Measurements from ENCODE around the gene RSPH9. TPM values are rescaled to one million over a fixed set of nuclear protein-coding genes. Genes with fewer than 3 reads are reported as not detected.

Gene RSPH9
- not detected for total RNA-seq

- Mint-ChIP-seq H3K27me3 (no peaks in the 10 kb centered on the region), H3K36me3 (peaks cover 12% of the 10 kb centered on the region), H3K9me3 (no peaks in the 10 kb centered on the region), H3K27ac (peak within 1 kb of the TSS; percentile 21), H3K4me3 (peak within 1 kb of the TSS; percentile 61), H3K4me1 (ENCODE audit: low read depth) (peaks cover 13% of the 10 kb centered on the region)
- intact Hi-C loops (cut with micrococcal nuclease), result loop anchor here (1.0 kb wide), 1 partner anchor 9 kb away; no protein-coding TSS in a partner anchor
- ChIA-PET POLR2A (interaction anchor here (1.3 to 1.5 kb wide), 2 partner anchors 16 to 20 kb away, joined by 3 to 4 read pairs; partner anchors contain the start of gene GTPBP2), CTCF (interaction anchor here (1.0 to 2.2 kb wide), 5 partner anchors 22 to 528 kb away, joined by 3 to 8 read pairs (median 4); partner anchors contain the start of gene VEGFA)
- peak; percentile 83 for DNase-seq
Observed at GRCh38 chr6:43644940-43645612, at the start of gene RSPH9. RSPH9 (plus strand) TSS chr6:43645036; CDS start chr6:43645099, 63 bp downstream.

- POLR2A ChIA-PET, result no interaction called here
- H3K36me3 Mint-ChIP-seq, result peaks cover 36% of the 10 kb centered on the region
Observed at GRCh38 chr6:43600595-43600994, 44.2 kb upstream of the RSPH9 start.

GRCh38 chr6:43604174-43604573 lies 40.7 kb upstream of the RSPH9 start:
- DNase-seq, result no peak
- Mint-ChIP-seq H3K4me1 (ENCODE audit: low read depth) (peaks cover 3% of the 10 kb centered on the region), H3K9me3 (no peaks in the 10 kb centered on the region), H3K4me3 (no peak overlapping the region), H3K27me3 (no peaks in the 10 kb centered on the region), H3K36me3 (peaks cover 40% of the 10 kb centered on the region), H3K27ac (no peak overlapping the region)
- CTCF ChIA-PET, result no interaction called here
- intact Hi-C loops (cut with micrococcal nuclease), result loop anchor here (10.0 kb wide), 1 partner anchor 471 kb away; no protein-coding TSS in a partner anchor
- POLR2A ChIA-PET, result no interaction called here

More at GRCh38 chr6:43600595-43600994, 44.2 kb upstream of the RSPH9 start:
- no peak overlapping the region for H3K4me3 Mint-ChIP-seq
- H3K9me3 Mint-ChIP-seq, result no peaks in the 10 kb centered on the region
- no peaks in the 10 kb centered on the region for H3K27me3 Mint-ChIP-seq
- no peak overlapping the region for H3K27ac Mint-ChIP-seq
- H3K4me1 Mint-ChIP-seq (ENCODE audit: low read depth), result no peaks in the 10 kb centered on the region
- CTCF ChIA-PET, result interaction anchor here (1.0 kb wide), 1 partner anchor 8 kb away, joined by 5 read pairs; no protein-coding TSS in a partner anchor
- intact Hi-C loops (cut with micrococcal nuclease), result loop anchor here (10.0 kb wide), 1 partner anchor 474 kb away; no protein-coding TSS in a partner anchor
- no peak for DNase-seq

GRCh38 chr6:43606019-43606418 lies 38.8 kb upstream of the RSPH9 start:
- POLR2A ChIA-PET, result no interaction called here
- CTCF ChIA-PET, result interaction anchor here (0.6 to 1.3 kb wide), 3 partner anchors 15 to 21 kb away, joined by 3 to 4 read pairs (median 4); no protein-coding TSS in a partner anchor
- no peak for DNase-seq
- H3K9me3 Mint-ChIP-seq, result no peaks in the 10 kb centered on the region
- H3K27ac Mint-ChIP-seq, result no peak overlapping the region
- H3K4me1 Mint-ChIP-seq (ENCODE audit: low read depth), result peaks cover 3% of the 10 kb centered on the region
- peaks cover 35% of the 10 kb centered on the region for H3K36me3 Mint-ChIP-seq
- H3K4me3 Mint-ChIP-seq, result no peak overlapping the region
- H3K27me3 Mint-ChIP-seq, result no peaks in the 10 kb centered on the region
- intact Hi-C loops (cut with micrococcal nuclease), result loop anchor here (10.0 kb wide), 1 partner anchor 469 kb away; no protein-coding TSS in a partner anchor

- ChIA-PET CTCF (interaction anchor here (0.7 to 2.4 kb wide), 20 partner anchors 8 to 475 kb away, joined by 3 to 23 read pairs (median 4); partner anchors contain the start of genes GTPBP2, MAD2L1BP, POLR1C and YIPF3), POLR2A (no interaction called here)
- H3K9me3 Mint-ChIP-seq, result no peaks in the 10 kb centered on the region
- intact Hi-C loops (cut with micrococcal nuclease), result loop anchor here (10.0 kb wide), 1 partner anchor 466 kb away; no protein-coding TSS in a partner anchor
- peak; percentile 69 for DNase-seq
- H3K4me1 Mint-ChIP-seq (ENCODE audit: low read depth), result peaks cover 3% of the 10 kb centered on the region
- peaks cover 37% of the 10 kb centered on the region for H3K36me3 Mint-ChIP-seq
- no peak overlapping the region for H3K27ac Mint-ChIP-seq
- H3K4me3 Mint-ChIP-seq, result no peak overlapping the region
- H3K27me3 Mint-ChIP-seq, result no peaks in the 10 kb centered on the region
Observed at GRCh38 chr6:43608310-43608763, 36.5 kb upstream of the RSPH9 start.

GRCh38 chr6:43608807-43609206 lies 36.0 kb upstream of the RSPH9 start:
- no peaks in the 10 kb centered on the region for H3K27me3 Mint-ChIP-seq
- CTCF ChIA-PET, result interaction anchor here (0.7 to 2.4 kb wide), 18 partner anchors 9 to 471 kb away, joined by 3 to 23 read pairs (median 4); partner anchors contain the start of genes GTPBP2, MAD2L1BP, POLR1C and YIPF3
- H3K27ac Mint-ChIP-seq, result no peak overlapping the region
- peaks cover 38% of the 10 kb centered on the region for H3K36me3 Mint-ChIP-seq
- no peak overlapping the region for H3K4me3 Mint-ChIP-seq
- DNase-seq, result no peak
- intact Hi-C loops (cut with micrococcal nuclease), result loop anchor here (10.0 kb wide), 1 partner anchor 466 kb away; no protein-coding TSS in a partner anchor
- peaks cover 3% of the 10 kb centered on the region for H3K4me1 Mint-ChIP-seq (ENCODE audit: low read depth)
- H3K9me3 Mint-ChIP-seq, result no peaks in the 10 kb centered on the region
- POLR2A ChIA-PET, result no interaction called here

GRCh38 chr6:43609402-43609801 lies 35.4 kb upstream of the RSPH9 start:
- no peaks in the 10 kb centered on the region for H3K9me3 Mint-ChIP-seq
- peaks cover 3% of the 10 kb centered on the region for H3K4me1 Mint-ChIP-seq (ENCODE audit: low read depth)
- intact Hi-C loops (cut with micrococcal nuclease), result loop anchor here (10.0 kb wide), 1 partner anchor 465 kb away; no protein-coding TSS in a partner anchor
- no peak for DNase-seq
- no peaks in the 10 kb centered on the region for H3K27me3 Mint-ChIP-seq
- H3K4me3 Mint-ChIP-seq, result no peak overlapping the region
- H3K27ac Mint-ChIP-seq, result no peak overlapping the region
- ChIA-PET CTCF (interaction anchor here (0.8 to 2.4 kb wide), 13 partner anchors 10 to 470 kb away, joined by 3 to 23 read pairs (median 4); partner anchors contain the start of genes GTPBP2, MAD2L1BP, POLR1C and YIPF3), POLR2A (interaction anchor here (2.6 kb wide), 1 partner anchor 10 kb away, joined by 6 read pairs; no protein-coding TSS in a partner anchor)
- peaks cover 38% of the 10 kb centered on the region for H3K36me3 Mint-ChIP-seq

GRCh38 chr6:43610431-43610830 lies 34.4 kb upstream of the RSPH9 start:
- intact Hi-C loops (cut with micrococcal nuclease), result no loop called here
- ChIA-PET CTCF (interaction anchor here (0.6 to 1.1 kb wide), 3 partner anchors 104 to 1038 kb away, joined by 3 read pairs; no protein-coding TSS in a partner anchor), POLR2A (interaction anchor here (2.6 kb wide), 1 partner anchor 9 kb away, joined by 6 read pairs; no protein-coding TSS in a partner anchor)
- Mint-ChIP-seq H3K27me3 (no peaks in the 10 kb centered on the region), H3K9me3 (no peaks in the 10 kb centered on the region), H3K27ac (no peak overlapping the region), H3K36me3 (peaks cover 37% of the 10 kb centered on the region), H3K4me3 (no peak overlapping the region), H3K4me1 (ENCODE audit: low read depth) (peaks cover 3% of the 10 kb centered on the region)
- DNase-seq, result no peak

GRCh38 chr6:43613721-43614395 lies 31.0 kb upstream of the RSPH9 start:
- no peak overlapping the region for H3K4me3 Mint-ChIP-seq
- peaks cover 26% of the 10 kb centered on the region for H3K36me3 Mint-ChIP-seq
- H3K4me1 Mint-ChIP-seq (ENCODE audit: low read depth), result no peaks in the 10 kb centered on the region
- intact Hi-C loops (cut with micrococcal nuclease), result no loop called here
- no peaks in the 10 kb centered on the region for H3K9me3 Mint-ChIP-seq
- H3K27me3 Mint-ChIP-seq, result no peaks in the 10 kb centered on the region
- no peak for DNase-seq
- H3K27ac Mint-ChIP-seq, result no peak overlapping the region
- ChIA-PET POLR2A (interaction anchor here (1.2 kb wide), 1 partner anchor 28 kb away, joined by 3 read pairs; no protein-coding TSS in a partner anchor), CTCF (interaction anchor here (1.5 kb wide), 1 partner anchor 9 kb away, joined by 4 read pairs; no protein-coding TSS in a partner anchor)

GRCh38 chr6:43614396-43614730 lies 30.5 kb upstream of the RSPH9 start:
- ChIA-PET POLR2A (interaction anchor here (0.7 kb wide), 1 partner anchor 43 kb away, joined by 3 read pairs; no protein-coding TSS in a partner anchor), CTCF (interaction anchor here (1.5 kb wide), 1 partner anchor 9 kb away, joined by 4 read pairs; no protein-coding TSS in a partner anchor)
- intact Hi-C loops (cut with micrococcal nuclease), result no loop called here
- H3K4me1 Mint-ChIP-seq (ENCODE audit: low read depth), result no peaks in the 10 kb centered on the region
- no peaks in the 10 kb centered on the region for H3K9me3 Mint-ChIP-seq
- DNase-seq, result no peak
- no peak overlapping the region for H3K27ac Mint-ChIP-seq
- peaks cover 23% of the 10 kb centered on the region for H3K36me3 Mint-ChIP-seq
- H3K27me3 Mint-ChIP-seq, result no peaks in the 10 kb centered on the region
- H3K4me3 Mint-ChIP-seq, result no peak overlapping the region

GRCh38 chr6:43616725-43617472 lies 27.9 kb upstream of the RSPH9 start:
- no peaks in the 10 kb centered on the region for H3K4me1 Mint-ChIP-seq (ENCODE audit: low read depth)
- no peak overlapping the region for H3K4me3 Mint-ChIP-seq
- intact Hi-C loops (cut with micrococcal nuclease), result no loop called here
- H3K9me3 Mint-ChIP-seq, result no peaks in the 10 kb centered on the region
- H3K27ac Mint-ChIP-seq, result no peak overlapping the region
- H3K27me3 Mint-ChIP-seq, result no peaks in the 10 kb centered on the region
- peaks cover 27% of the 10 kb centered on the region for H3K36me3 Mint-ChIP-seq
- ChIA-PET POLR2A (interaction anchor here (1.2 to 1.6 kb wide), 2 partner anchors 12 to 13 kb away, joined by 3 to 4 read pairs; partner anchors contain the start of gene GTPBP2), CTCF (interaction anchor here (3.8 kb wide), 1 partner anchor 8 kb away, joined by 23 read pairs; no protein-coding TSS in a partner anchor)
- no peak for DNase-seq
